GM19467 (cell line): ENCODE results near the gene EIF2B2.
"Not testable (repeated sequence)": the region's sequence is repeated elsewhere in the genome, so short reads cannot be mapped to it uniquely, and the experiment has no call there.

Source experiments
- ATAC-seq: cut with Tn5 transposase; IDR thresholded peaks from one replicate; pipeline ENCODE4 v1.9.1; 2021; ENCODE audit warnings: mild to moderate bottlenecking, moderate library complexity; ENCODE audit not compliant: unreplicated experiment

Gene EIF2B2

DNA sequence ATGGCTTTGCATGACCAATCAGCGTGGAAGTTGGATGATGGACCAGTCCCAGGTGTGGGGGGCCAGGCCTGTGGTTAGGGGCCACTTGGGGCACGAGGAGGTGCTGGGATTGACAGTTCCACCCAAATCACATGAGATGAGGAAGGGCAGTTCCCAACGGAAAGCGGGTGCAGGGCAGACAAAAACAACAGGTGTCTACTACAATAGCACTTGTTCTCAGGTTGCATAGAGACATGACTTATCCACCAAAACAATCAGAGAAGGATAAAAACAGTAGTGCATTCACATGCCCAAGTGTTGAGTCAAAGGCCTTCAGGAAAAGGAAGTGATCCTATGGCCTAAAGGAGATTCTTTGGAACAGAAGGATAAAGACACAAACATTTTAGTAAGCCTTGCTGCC, 14.6 kb upstream of the EIF2B2 start:
- no peak for ATAC-seq

- no peak for ATAC-seq
Observed at GRCh38 chr14:74988993-74989392, 13.7 kb upstream of the EIF2B2 start.

- not testable (repeated sequence) for ATAC-seq
Observed at GRCh38 chr14:74994182-74994581, 8.5 kb upstream of the EIF2B2 start.

DNA sequence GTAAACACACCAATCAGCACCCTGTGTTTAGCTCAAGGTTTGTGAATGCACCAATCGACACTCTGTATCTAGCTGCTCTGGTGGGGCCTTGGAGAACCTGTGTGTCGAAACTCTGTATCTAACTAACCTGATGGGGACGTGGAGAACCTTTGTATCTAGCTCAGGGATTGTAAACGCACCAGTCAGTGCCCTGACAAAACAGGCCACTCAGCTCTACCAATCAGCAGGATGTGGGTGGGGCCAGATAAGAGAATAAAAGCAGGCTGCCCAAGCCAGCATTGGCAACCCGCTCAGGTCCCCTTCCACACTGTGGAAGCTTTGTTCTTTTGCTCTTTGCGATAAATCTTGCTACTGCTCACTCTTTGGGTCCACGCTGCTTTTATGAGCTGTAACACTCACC, 6.9 kb upstream of the EIF2B2 start:
- ATAC-seq, result not testable (repeated sequence)

GRCh38 chr14:75001261-75001660, 1.5 kb upstream of the EIF2B2 start:
- no peak for ATAC-seq

DNA sequence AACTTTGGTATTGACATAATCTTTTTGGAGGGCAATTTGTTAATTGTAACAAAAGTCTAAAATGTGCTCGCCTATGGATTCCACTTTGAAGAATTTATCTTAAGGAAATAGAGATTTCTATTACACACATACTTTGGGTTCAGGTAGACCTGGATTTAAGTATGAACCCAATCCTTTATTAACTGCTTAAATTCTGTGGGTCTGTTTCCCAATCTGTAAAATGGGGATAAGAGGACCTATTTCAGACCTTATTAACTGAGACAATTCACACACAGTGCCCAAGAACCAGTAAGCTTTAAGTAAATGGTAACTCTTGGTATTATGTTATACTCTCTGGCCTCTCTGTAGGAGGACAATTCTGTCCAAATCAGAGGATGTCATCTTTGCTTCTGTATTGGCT, 822 bp upstream of the EIF2B2 start:
- ATAC-seq, result no peak

- ATAC-seq, result no peak
Observed at GRCh38 chr14:75003250-75004027, 718 bp downstream of the EIF2B2 start.

DNA sequence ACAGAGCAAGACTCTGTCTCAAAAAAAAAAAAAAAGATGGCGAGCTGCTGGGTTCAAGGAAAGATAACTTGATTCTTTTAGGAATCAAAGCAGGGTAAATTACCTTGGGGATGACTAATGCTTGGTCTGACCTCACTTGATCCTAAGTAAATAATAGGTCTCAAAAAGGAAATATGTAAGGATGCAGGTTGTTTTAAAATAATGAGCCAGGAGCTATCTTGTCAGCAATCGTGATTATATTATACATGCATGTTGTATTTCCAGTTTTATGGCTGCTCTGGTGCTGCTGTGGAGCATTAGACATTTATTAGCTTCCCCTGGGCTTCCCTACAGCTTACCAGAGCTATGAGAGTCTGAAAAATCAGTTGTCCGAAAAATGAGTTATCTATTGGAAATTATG, 2.6 kb downstream of the EIF2B2 start:
- ATAC-seq, result no peak

- ATAC-seq, result no peak
Observed at GRCh38 chr14:75009176-75009575, 6.5 kb downstream of the EIF2B2 start.

GRCh38 chr14:75010472-75011093, 7.9 kb downstream of the EIF2B2 start:
- no peak for ATAC-seq

GRCh38 chr14:75011356-75011994, 8.8 kb downstream of the EIF2B2 start:
- ATAC-seq, result no peak

GRCh38 chr14:75013290-75013689, 10.6 kb downstream of the EIF2B2 start:
- ATAC-seq, result no peak

GRCh38 chr14:75015496-75015895, 12.8 kb downstream of the EIF2B2 start:
- ATAC-seq, result no peak

- no peak for ATAC-seq
Observed at GRCh38 chr14:75016815-75017214, 14.1 kb downstream of the EIF2B2 start.

GRCh38 chr14:75018694-75019093, 16.0 kb downstream of the EIF2B2 start:
- ATAC-seq, result no peak

- ATAC-seq, result no peak
Observed at GRCh38 chr14:75022655-75023054, 19.9 kb downstream of the EIF2B2 start.

- no peak for ATAC-seq
Observed at GRCh38 chr14:75023108-75023507, 20.4 kb downstream of the EIF2B2 start.

GRCh38 chr14:75025082-75025481, 22.4 kb downstream of the EIF2B2 start:
- no peak for ATAC-seq

DNA sequence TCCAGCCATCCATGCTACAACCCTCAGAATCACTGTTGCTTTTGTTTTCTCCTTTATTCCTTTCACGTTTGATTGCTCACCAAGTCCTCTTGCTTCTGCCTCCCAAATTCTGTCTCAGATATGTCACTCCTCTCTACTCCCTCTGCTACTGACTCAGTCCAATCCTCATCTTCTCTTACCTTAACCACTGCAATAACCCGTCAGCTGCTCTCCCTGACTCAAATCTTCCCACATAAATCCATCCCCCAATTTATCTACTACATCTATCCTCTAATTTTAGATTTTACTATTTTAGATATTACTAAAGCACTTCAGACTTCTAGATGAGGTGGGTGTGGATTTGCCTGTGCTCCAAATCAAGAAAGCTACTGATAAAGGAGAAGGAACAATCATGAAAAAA, 23.2 kb downstream of the EIF2B2 start:
- ATAC-seq, result no peak

GRCh38 chr14:75030147-75030546, 27.4 kb downstream of the EIF2B2 start:
- ATAC-seq, result no peak

DNA sequence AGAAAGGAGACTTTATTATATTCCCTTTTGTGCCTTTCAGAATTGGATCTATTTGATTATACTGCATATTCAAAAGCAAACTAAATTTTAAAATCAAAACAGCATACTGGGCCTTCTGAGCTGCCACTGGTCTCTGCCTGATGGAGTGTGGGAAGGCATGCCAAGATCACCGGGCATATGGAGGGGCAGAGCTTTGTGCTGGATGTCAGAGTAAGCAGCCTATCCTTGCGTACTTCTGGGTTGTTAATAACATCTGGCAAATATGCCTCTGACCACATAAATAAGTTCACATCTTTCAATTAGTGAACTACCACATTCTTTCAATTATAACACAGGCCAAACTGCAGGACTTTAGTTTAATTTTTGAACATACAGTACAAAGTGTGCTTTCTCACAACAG, 30.2 kb downstream of the EIF2B2 start:
- ATAC-seq, result no peak

- ATAC-seq, result no peak
Observed at GRCh38 chr14:75040507-75040906, 37.8 kb downstream of the EIF2B2 start.
